ENCODE measurements around the gene PDE9A. TPM values are rescaled to one million over a fixed set of nuclear protein-coding genes. Genes with fewer than 3 reads are reported as not detected.
A peak's percentile ranks its signal among the peaks of the same experiment; 100 is the strongest.

PDE9A gene
- total and polyA plus RNA-seq, 10 donors, result 7.9 to 45.5 (median 23.8) TPM

GRCh38 chr21:42750737-42751530, 97.5 kb downstream of the PDE9A start:
- DNase-seq, result peak; percentile 70
- WGBS, 5 donors, result 87 to 94% (median 89%) methylated on average over 23 of the region's 23 CpGs
- H3K4me1 ChIP-seq, result peaks cover 0 to 21% (median 16%) of the 10 kb centered on the region in 6 donors
- intact Hi-C loops (cut with DNase I; ENCODE audit: low total_unique reads), result no loop called here
- H3K4me3 ChIP-seq, result no peak overlapping the region
- no peaks in the 10 kb centered on the region for H3K27me3 ChIP-seq (replicated peaks in 1 of 7)
- no peak overlapping the region for H3K27ac ChIP-seq
- H3K9me3 ChIP-seq, result no peaks in the 10 kb centered on the region
- TF ChIP-seq POLR2AphosphoS5 (IDR thresholded peaks at IDR 0.05), result no peak
- no peak for TF ChIP-seq POLR2A (IDR thresholded peaks at IDR 0.05)
- TF ChIP-seq, protein P1, sequence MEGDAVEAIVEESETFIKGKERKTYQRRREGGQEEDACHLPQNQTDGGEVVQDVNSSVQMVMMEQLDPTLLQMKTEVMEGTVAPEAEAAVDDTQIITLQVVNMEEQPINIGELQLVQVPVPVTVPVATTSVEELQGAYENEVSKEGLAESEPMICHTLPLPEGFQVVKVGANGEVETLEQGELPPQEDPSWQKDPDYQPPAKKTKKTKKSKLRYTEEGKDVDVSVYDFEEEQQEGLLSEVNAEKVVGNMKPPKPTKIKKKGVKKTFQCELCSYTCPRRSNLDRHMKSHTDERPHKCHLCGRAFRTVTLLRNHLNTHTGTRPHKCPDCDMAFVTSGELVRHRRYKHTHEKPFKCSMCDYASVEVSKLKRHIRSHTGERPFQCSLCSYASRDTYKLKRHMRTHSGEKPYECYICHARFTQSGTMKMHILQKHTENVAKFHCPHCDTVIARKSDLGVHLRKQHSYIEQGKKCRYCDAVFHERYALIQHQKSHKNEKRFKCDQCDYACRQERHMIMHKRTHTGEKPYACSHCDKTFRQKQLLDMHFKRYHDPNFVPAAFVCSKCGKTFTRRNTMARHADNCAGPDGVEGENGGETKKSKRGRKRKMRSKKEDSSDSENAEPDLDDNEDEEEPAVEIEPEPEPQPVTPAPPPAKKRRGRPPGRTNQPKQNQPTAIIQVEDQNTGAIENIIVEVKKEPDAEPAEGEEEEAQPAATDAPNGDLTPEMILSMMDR (IDR thresholded peaks at IDR 0.05 in 8 of 11, conservative IDR thresholded peaks at IDR 0.05 in 3 of 11), result no peak
- H3K36me3 ChIP-seq, result peaks cover 0 to 31% (median 5%) of the 10 kb centered on the region in 6 donors

GRCh38 chr21:42751866-42752265, 98.4 kb downstream of the PDE9A start:
- Histone ChIP-seq H3K9me3 (no peaks in the 10 kb centered on the region), H3K27ac (no peak overlapping the region), H3K36me3 (peaks cover 0 to 31% (median 5%) of the 10 kb centered on the region in 6 donors), H3K27me3 (replicated peaks in 1 of 7) (no peaks in the 10 kb centered on the region), H3K4me1 (peaks cover 0 to 12% (median 8%) of the 10 kb centered on the region in 6 donors), H3K4me3 (no peak overlapping the region)
- WGBS, 5 donors, result 91 to 98% (median 94%) methylated on average over 9 of the region's 9 CpGs
- TF ChIP-seq, protein P1 (IDR thresholded peaks at IDR 0.05 in 8 of 11, conservative IDR thresholded peaks at IDR 0.05 in 3 of 11), result no peak
- TF ChIP-seq POLR2AphosphoS5 (IDR thresholded peaks at IDR 0.05), result no peak
- no peak for TF ChIP-seq POLR2A (IDR thresholded peaks at IDR 0.05)
- peak; percentile 61 for DNase-seq
- intact Hi-C loops (cut with DNase I; ENCODE audit: low total_unique reads), result no loop called here

DNA sequence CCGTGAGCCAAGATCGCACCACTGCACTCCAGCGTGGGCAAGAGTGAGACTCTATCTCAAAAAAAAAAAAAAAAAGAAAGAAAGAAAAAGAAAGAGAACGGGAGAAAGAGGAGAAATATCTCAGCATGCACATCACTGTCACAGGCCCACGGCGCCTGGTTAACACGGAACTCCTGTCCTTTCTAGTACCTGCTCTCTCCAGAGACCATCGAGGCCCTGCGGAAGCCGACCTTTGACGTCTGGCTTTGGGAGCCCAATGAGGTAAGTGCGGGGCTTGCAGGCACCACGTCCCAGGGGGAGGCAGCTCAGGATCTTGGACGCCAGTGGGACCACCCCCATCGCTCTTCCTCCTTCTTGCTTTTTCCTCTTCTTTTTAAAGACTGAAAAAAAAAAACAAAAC, 100.4 kb downstream of the PDE9A start:
- H3K36me3 ChIP-seq, result peaks cover 0 to 45% (median 8%) of the 10 kb centered on the region in 6 donors
- TF ChIP-seq POLR2AphosphoS5 (IDR thresholded peaks at IDR 0.05), result no peak
- TF ChIP-seq POLR2A (IDR thresholded peaks at IDR 0.05), result no peak
- TF ChIP-seq, protein P1 (IDR thresholded peaks at IDR 0.05 in 8 of 11, conservative IDR thresholded peaks at IDR 0.05 in 3 of 11), result no peak
- DNase-seq, result peak; percentile 66
- H3K4me1 ChIP-seq, result no peaks in the 10 kb centered on the region
- intact Hi-C loops (cut with DNase I; ENCODE audit: low total_unique reads), result no loop called here
- H3K27ac ChIP-seq, result no peak overlapping the region
- H3K4me3 ChIP-seq, result no peak overlapping the region
- no peaks in the 10 kb centered on the region for H3K27me3 ChIP-seq (replicated peaks in 1 of 7)
- no peaks in the 10 kb centered on the region for H3K9me3 ChIP-seq
- WGBS, 5 donors, result 86 to 94% (median 93%) methylated on average over 15 of the region's 15 CpGs

DNA sequence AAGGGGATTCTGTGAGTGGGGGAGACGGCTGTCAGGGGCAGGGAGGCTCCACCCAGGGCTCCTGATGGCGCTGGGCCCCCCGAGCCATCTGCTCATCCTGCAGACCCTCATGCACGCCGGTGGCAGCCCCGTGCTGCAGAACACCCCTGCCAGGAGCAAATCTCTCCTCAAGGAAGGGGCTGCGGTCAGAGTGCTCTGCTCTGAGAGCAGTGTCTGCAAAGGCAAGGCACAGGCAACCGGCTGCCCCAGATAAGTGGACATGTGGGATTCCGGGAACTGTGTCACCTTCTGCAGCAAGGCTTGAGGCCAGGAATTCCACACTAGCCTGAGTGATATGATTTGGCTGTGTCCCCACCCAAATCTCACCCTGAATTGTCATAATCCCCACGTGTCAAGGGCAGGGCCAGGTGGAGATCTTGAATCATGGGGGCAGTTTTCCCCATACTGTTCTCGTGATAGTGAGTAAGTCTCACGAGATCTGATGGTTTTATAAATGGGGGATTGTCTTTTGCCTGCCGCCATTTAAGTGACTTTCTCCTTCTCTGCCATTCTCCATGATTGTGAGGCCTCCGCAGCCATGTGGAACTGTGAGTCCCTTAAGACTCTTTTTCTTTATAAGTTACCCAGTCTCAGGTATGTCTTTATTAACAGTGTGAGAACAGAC, 101.0 kb downstream of the PDE9A start:
- DNase-seq, result peak; percentile 68

More for the DNA sequence above, 101.0 kb downstream of the PDE9A start:
- Histone ChIP-seq H3K27ac (no peak overlapping the region), H3K4me3 (no peak overlapping the region), H3K9me3 (no peaks in the 10 kb centered on the region), H3K4me1 (no peaks in the 10 kb centered on the region), H3K36me3 (peaks cover 0 to 45% (median 8%) of the 10 kb centered on the region in 6 donors), H3K27me3 (replicated peaks in 1 of 7) (no peaks in the 10 kb centered on the region)
- 78 to 91% (median 87%) methylated on average over 13 to 14 of the region's 14 CpGs for WGBS, 5 donors
- intact Hi-C loops (cut with DNase I; ENCODE audit: low total_unique reads), result no loop called here
- no peak for TF ChIP-seq POLR2A (IDR thresholded peaks at IDR 0.05)
- no peak for TF ChIP-seq POLR2AphosphoS5 (IDR thresholded peaks at IDR 0.05)
- TF ChIP-seq, protein P1 (IDR thresholded peaks at IDR 0.05 in 8 of 11, conservative IDR thresholded peaks at IDR 0.05 in 3 of 11), result no peak

All from spleen (tissue), 11 donors.